GM18907 (cell line): ENCODE results near the gene ANAPC1.
"Not testable (repeated sequence)": the region's sequence is repeated elsewhere in the genome, so short reads cannot be mapped to it uniquely, and the experiment has no call there.

Experiments used
- ATAC-seq: cut with Tn5 transposase; IDR thresholded peaks from one replicate; pipeline ENCODE4 v1.9.1; 2021; ENCODE audit warnings: mild to moderate bottlenecking, moderate library complexity; ENCODE audit not compliant: unreplicated experiment

Gene ANAPC1

GRCh38 chr2:111741517-111741916 lies 142.5 kb downstream of the ANAPC1 start:
- ATAC-seq = not testable (repeated sequence)

GRCh38 chr2:111735838-111736721 lies 147.9 kb downstream of the ANAPC1 start:
- ATAC-seq = not testable (repeated sequence)

- not testable (repeated sequence) for ATAC-seq
Measured at GRCh38 chr2:111735420-111735819, 148.6 kb downstream of the ANAPC1 start.

GRCh38 chr2:111729812-111730458 lies 154.1 kb downstream of the ANAPC1 start:
- not testable (repeated sequence) for ATAC-seq

- not testable (repeated sequence) for ATAC-seq
Measured at GRCh38 chr2:111727611-111728110, 156.3 kb downstream of the ANAPC1 start.

GRCh38 chr2:111725742-111726141 lies 158.3 kb downstream of the ANAPC1 start:
- ATAC-seq = not testable (repeated sequence)

GRCh38 chr2:111719610-111720009 lies 164.4 kb downstream of the ANAPC1 start:
- ATAC-seq = not testable (repeated sequence)
